HEK293T (cell line): ENCODE results near the gene TMEM95.

Experiments
- CTCF ChIA-PET: fragments of 350-600 bp; formaldehyde crosslinking; extraction: SDS; loops from one replicate; lab custom pipeline; 2021; ENCODE audit warnings: antibody characterized with exemption, inconsistent platforms; lab: Yijun Ruan, JAX
- POLR2A ChIA-PET: fragments of 350-600 bp; formaldehyde crosslinking; extraction: SDS; loops from one replicate; lab custom pipeline; 2020; ENCODE audit warnings: antibody characterized with exemption, inconsistent platforms; lab: Yijun Ruan, JAX
- DNase-seq: peaks from one replicate; pipeline ENCODE4 v3.0.0; 2012; ENCODE audit warnings: mixed read lengths; ENCODE audit errors: extremely low spot score
- ARNT ChIP-seq: fragments of 450-650 bp; IDR thresholded peaks from 2 replicates; pipeline ENCODE4 v1.6.1; 2017; ENCODE audit warnings: mild to moderate bottlenecking
- BHLHE40 ChIP-seq: fragments of 450-650 bp; IDR thresholded peaks from 2 replicates; pipeline ENCODE4 v1.6.1; 2016; ENCODE audit warnings: mild to moderate bottlenecking, moderate library complexity, borderline replicate concordance
- CTBP1 ChIP-seq: fragments of 450-650 bp; IDR thresholded peaks from 2 replicates; pipeline ENCODE4 v1.6.1; 2016; ENCODE audit warnings: borderline replicate concordance
- ELF4 ChIP-seq: fragments of 450-650 bp; IDR thresholded peaks from 2 replicates; pipeline ENCODE4 v1.6.1; 2017; ENCODE audit warnings: antibody characterized with exemption
- FOXK2 ChIP-seq: fragments of 450-650 bp; IDR thresholded peaks from 2 replicates; pipeline ENCODE4 v1.6.1; 2016; ENCODE audit warnings: mild to moderate bottlenecking
- FOXM1 ChIP-seq: fragments of 450-650 bp; IDR thresholded peaks from 2 replicates; pipeline ENCODE4 v1.6.1; 2017; ENCODE audit warnings: mild to moderate bottlenecking, borderline replicate concordance
- HDGF ChIP-seq: fragments of 450-650 bp; IDR thresholded peaks from 2 replicates; pipeline ENCODE4 v1.6.1; 2017; ENCODE audit warnings: antibody characterized with exemption, borderline replicate concordance
- L3MBTL2 ChIP-seq: fragments of 450-650 bp; conservative IDR thresholded peaks from 2 replicates; pipeline ENCODE4 v1.6.1; 2016; ENCODE audit warnings: mild to moderate bottlenecking
- NFRKB ChIP-seq: fragments of 450-650 bp; IDR thresholded peaks from 2 replicates; pipeline ENCODE4 v1.6.1; 2016; ENCODE audit warnings: mild to moderate bottlenecking, moderate library complexity
- SP1 ChIP-seq: fragments of 450-650 bp; IDR thresholded peaks from 2 replicates; pipeline ENCODE4 v1.6.1; 2017
- SUZ12 ChIP-seq: fragments of 450-650 bp; IDR thresholded peaks from 2 replicates; pipeline ENCODE4 v1.6.1; 2016; ENCODE audit warnings: mild to moderate bottlenecking
- TARDBP ChIP-seq: fragments of 450-650 bp; IDR thresholded peaks from 2 replicates; pipeline ENCODE4 v1.6.1; 2016
- ZNF384 ChIP-seq: fragments of 450-650 bp; IDR thresholded peaks from 2 replicates; pipeline ENCODE4 v1.6.1; 2016
- TF ChIP-seq, protein P1 (sequence below): fragments of 450-650 bp; IDR thresholded peaks from 2 replicates; pipeline ENCODE4 v1.6.1; 2016

Gene TMEM95

DNA sequence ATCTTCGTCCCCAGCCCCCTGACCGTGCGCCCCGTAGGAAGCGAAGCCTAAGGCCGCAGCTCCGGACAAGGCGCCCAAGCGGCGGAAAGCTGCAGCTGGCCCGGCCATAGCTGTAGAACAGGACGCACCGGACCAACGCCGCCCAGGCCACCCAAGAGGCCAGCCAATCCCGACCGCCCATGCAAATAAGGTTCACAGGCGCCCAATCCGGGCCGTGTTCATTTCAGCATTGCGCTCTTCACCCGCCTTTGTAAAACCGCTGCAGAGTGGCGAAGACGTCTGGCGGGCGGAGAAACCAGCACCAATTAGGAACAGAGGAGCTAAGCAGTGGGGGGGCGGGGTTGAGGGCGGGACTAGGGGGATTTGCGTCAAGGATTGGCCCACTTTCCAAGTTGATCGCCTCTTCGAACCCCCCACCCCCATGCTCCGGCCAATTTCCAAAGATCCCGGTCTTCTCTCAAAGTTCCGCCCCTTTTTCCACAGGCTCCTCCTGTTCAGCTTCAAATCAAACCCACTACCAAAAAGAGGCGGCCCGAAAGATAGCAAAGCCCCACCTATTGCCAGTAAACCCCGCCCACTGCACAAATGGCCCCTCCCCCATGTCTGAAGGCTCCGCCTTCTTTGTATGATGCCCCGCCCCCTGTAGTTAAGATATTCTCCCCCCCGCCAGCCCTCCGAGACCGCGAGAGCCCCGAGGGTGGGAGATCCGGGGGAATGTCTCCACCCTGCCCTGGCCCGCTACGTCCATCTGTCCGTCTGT, 49.2 kb downstream of the TMEM95 start, which contains the start of gene TMEM256:
TMEM256 (minus strand) TSS at position 121 of the 760 bp plus-strand sequence; CDS start at position 108, 13 bp downstream.
- POLR2A ChIA-PET, result interaction anchor here (0.6 to 2.1 kb wide), 27 partner anchors 8 to 283 kb away, joined by 3 to 25 read pairs (median 4); partner anchors contain the start of genes CHRNB1, PLSCR3, POLR2A and TMEM102
- peak; percentile 93 for DNase-seq
- CTCF ChIA-PET, result interaction anchor here (0.6 kb wide), 3 partner anchors 43 to 855 kb away, joined by 3 to 4 read pairs (median 3); no protein-coding TSS in a partner anchor
- TF ChIP-seq L3MBTL2 (no peak), SP1 (0 out of 2 replicates have a peak, but pooled peaks have one; percentile 38), TARDBP (no peak), SUZ12 (no peak), HDGF (peak; percentile 45; the same call in 1 of the 2 replicates), ARNT (no peak), ZNF384 (no peak), BHLHE40 (no peak)
- TF ChIP-seq, protein P1, sequence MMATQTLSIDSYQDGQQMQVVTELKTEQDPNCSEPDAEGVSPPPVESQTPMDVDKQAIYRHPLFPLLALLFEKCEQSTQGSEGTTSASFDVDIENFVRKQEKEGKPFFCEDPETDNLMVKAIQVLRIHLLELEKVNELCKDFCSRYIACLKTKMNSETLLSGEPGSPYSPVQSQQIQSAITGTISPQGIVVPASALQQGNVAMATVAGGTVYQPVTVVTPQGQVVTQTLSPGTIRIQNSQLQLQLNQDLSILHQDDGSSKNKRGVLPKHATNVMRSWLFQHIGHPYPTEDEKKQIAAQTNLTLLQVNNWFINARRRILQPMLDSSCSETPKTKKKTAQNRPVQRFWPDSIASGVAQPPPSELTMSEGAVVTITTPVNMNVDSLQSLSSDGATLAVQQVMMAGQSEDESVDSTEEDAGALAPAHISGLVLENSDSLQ, result no peak

DNA sequence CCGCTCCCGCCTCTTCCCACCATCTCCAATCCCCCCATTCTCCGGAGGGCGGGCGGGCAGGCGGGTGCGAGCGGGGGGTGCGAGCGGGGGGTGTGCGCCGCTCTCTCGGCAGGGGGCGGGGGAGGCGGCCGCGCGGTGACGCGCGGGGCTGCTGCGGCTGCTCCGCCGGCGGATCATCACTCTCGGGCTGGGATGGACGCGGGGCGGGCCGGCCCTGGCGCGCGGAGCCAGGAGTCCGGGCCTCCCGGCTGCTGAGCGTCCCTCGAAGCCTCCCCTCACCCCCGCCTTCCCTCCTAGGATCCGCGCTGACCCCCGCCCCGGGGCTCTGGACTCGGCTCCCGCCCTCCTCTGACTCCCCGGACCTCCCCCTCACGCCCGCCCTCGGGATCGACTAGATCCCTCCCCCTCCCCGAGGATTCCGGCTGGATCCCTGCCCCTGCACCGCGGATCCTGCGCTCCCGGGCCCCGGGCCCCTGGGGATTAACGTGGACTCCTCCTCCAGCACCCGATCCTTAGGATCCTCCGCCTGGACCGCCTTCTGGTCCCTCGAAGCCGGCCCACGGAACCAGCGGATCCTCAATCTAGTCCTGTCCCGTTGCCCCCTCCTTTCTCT, 49.9 kb downstream of the TMEM95 start:
- TF ChIP-seq FOXM1 (no peak), TARDBP (no peak), CTBP1 (no peak), NFRKB (no peak), SP1 (no peak), SUZ12 (no peak), BHLHE40 (no peak), ARNT (no peak)
- TF ChIP-seq, protein P1, result no peak
- POLR2A ChIA-PET, result interaction anchor here (0.8 to 2.1 kb wide), 15 partner anchors 11 to 281 kb away, joined by 3 to 25 read pairs (median 4); partner anchors contain the start of genes CHRNB1, PLSCR3, POLR2A and TMEM102
- peak; percentile 42 for DNase-seq
- CTCF ChIA-PET, result no interaction called here

DNA sequence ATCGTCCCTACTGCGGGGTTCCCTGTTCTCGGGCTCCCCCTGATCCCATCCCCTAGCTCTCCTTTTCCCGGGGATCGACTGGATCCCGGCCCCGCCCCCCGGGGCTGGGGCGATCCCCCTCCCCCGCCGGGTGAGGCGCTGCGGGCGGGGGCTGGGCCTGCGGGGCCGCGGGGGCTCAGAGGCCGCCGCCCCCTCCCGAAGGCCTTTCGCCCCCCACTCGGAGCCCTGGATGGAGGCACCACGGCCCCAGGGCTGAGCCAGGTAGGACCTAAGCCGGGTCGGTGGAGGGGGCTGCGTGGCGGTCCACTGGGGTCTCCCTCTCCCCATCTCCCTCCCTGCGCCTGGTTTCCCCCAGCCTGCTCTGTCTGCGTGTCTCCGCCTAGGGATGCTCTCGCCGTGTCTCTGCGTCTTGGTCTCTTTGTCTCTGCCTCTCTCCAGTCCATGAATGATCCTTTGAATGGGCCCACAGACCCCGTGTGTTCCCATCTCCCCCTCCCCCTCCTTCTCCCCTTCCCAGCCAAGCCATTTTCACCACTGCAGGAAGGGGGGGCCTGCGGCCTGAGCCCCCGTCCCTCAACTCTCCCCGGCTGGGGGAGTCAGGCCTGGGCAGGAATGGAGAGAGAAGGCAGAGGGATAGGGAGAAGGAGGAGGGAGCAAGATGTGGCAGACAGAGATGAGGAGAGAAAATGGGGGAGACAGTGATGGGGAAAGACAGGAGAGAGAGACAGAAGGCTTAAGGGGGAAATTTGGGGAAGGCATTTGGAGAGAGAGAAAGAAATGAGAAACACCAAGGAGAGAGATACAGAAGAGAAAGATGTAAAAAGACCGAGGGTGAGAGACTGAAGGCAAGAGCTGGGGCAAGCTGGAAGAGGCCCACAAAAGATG, 50.6 kb downstream of the TMEM95 start:
- CTCF ChIA-PET, result interaction anchor here (1.2 kb wide), 1 partner anchor 50 kb away, joined by 3 read pairs; the partner anchor contains the start of gene TMEM95
- no peak for DNase-seq
- TF ChIP-seq CTBP1, result no peak; the same call in 1 of the 2 replicates
- no peak for TF ChIP-seq TARDBP
- no peak for TF ChIP-seq ZNF384
- TF ChIP-seq ARNT, result no peak
- no peak for TF ChIP-seq NFRKB
- no peak for TF ChIP-seq ELF4
- no peak for TF ChIP-seq FOXK2
- TF ChIP-seq BHLHE40, result no peak
- TF ChIP-seq L3MBTL2, result no peak
- POLR2A ChIA-PET, result interaction anchor here (0.6 to 2.7 kb wide), 3 partner anchors 30 to 182 kb away, joined by 3 to 9 read pairs (median 6); partner anchors contain the start of gene TMEM102

DNA sequence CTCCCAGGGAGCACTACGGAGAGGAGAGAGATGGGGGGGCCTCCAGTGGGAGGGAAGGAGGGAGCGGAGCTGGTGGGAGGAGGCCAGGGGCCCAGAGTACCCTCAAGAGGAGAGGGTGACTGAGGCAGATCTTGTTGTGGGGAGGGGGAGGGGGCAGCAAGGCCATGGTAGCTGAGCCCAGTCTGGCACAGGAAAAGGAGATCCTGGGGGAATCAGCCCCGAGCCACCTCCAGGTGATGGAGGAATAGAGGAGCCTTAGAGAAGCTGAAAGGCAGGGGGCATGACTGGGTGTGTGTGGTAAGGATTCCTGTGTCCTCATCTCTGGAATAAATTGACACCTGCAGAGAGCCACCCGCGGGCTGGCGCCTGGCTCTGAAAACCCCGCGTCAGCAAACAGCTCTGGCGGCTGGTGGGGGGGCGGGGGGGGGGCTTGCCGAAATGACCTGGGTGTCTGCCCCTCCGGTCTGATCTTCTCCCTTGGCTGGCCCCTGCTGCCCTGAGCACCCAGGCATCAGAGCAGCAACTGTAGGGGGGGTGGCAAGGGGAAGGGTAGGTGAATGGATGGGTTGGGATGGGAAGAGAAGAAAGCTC, 51.4 kb downstream of the TMEM95 start:
- CTCF ChIA-PET, result interaction anchor here (1.2 kb wide), 1 partner anchor 51 kb away, joined by 3 read pairs; the partner anchor contains the start of gene TMEM95
- no peak for DNase-seq
- POLR2A ChIA-PET, result interaction anchor here (0.6 to 2.7 kb wide), 5 partner anchors 12 to 181 kb away, joined by 3 to 9 read pairs (median 3); partner anchors contain the start of genes CHRNB1, PLSCR3 and TMEM102
- TF ChIP-seq, protein P1, result no peak
- TF ChIP-seq BHLHE40 (no peak), FOXM1 (no peak)
